IMR-90 (cell line): ENCODE results near the gene INF2. TPM values are rescaled to one million over a fixed set of nuclear protein-coding genes. Genes with fewer than 3 reads are reported as not detected.

Experiments
- ATAC-seq: fragments of 200-7000 bp; cut with Tn5 transposase; 2 replicates; pipeline ENCODE4 v1.9.1; 2020; ENCODE audit warnings: low read depth, mild to moderate bottlenecking, moderate library complexity
- BruUV-seq: library from RNA; stranded (reverse); fragments of 400-500 nt; replicated peaks from 2 replicates; lab custom pipeline; 2021; lab: Mats Ljungman, UMichigan
- CTCF ChIA-PET: fragments of 300-600 bp; formaldehyde crosslinking; extraction: SDS; loops from one replicate; lab custom pipeline; 2021; ENCODE audit warnings: antibody characterized with exemption; lab: Yijun Ruan, JAX
- POLR2A ChIA-PET: fragments of 300-600 bp; sonication (Branson Sonifier 250); formaldehyde crosslinking; loops from one replicate; lab custom pipeline; 2022; ENCODE audit warnings: antibody characterized with exemption; ENCODE audit not compliant: unreplicated experiment; lab: Charles Lee
- DNase-seq: peaks from one replicate; pipeline ENCODE4 v3.0.0; 2013
- H2AFZ ChIP-seq: replicated peaks from 2 replicates; pipeline ENCODE3; 2013; ENCODE audit warnings: low read length, mild to moderate bottlenecking; ENCODE audit not compliant: poor library complexity
- H2AK5ac ChIP-seq: 2 replicates; pipeline ENCODE4 v1.6.1; 2013; ENCODE audit warnings: low read depth, low read length, inconsistent platforms
- H2AK9ac ChIP-seq: replicated peaks from 2 replicates; pipeline ENCODE3; 2013; ENCODE audit warnings: mild to moderate bottlenecking, low read depth, low read length, moderate library complexity; ENCODE audit not compliant: poor library complexity
- H2BK120ac ChIP-seq: 2 replicates; pipeline ENCODE4 v1.6.1; 2013; ENCODE audit warnings: low read depth, low read length, inconsistent platforms
- H2BK15ac ChIP-seq: 3 replicates; pipeline ENCODE4 v1.6.1; 2013; ENCODE audit warnings: low read depth, low read length, inconsistent platforms
- H2BK20ac ChIP-seq: 2 replicates; pipeline ENCODE4 v1.6.1; 2013; ENCODE audit warnings: low read depth, mild to moderate bottlenecking, inconsistent platforms, low read length, moderate library complexity
- H2BK5ac ChIP-seq: 2 replicates; pipeline ENCODE4 v1.6.1; 2013; ENCODE audit warnings: mild to moderate bottlenecking, low read depth, low read length, inconsistent platforms; ENCODE audit not compliant: poor library complexity, severe bottlenecking
- H3K14ac ChIP-seq: replicated peaks from 2 replicates; pipeline ENCODE4 v1.6.1; 2013; ENCODE audit warnings: low read depth, low read length, inconsistent platforms
- H3K18ac ChIP-seq: 2 replicates; pipeline ENCODE4 v1.6.1; 2013; ENCODE audit warnings: low read depth, low read length, control low read depth
- H3K23ac ChIP-seq: 2 replicates; pipeline ENCODE4 v1.6.1; 2013; ENCODE audit warnings: low read depth, low read length, inconsistent platforms
- H3K27ac ChIP-seq: 2 replicates; pipeline ENCODE4 v1.5.1; 2013; ENCODE audit warnings: mild to moderate bottlenecking, control low read depth, low read length; ENCODE audit not compliant: insufficient read depth
- H3K27me3 ChIP-seq: 2 replicates; pipeline ENCODE4 v1.6.1; 2013; ENCODE audit warnings: low read length; ENCODE audit not compliant: control insufficient read depth, insufficient read depth
- H3K36me3 ChIP-seq: 2 replicates; pipeline ENCODE4 v1.6.1; 2013; ENCODE audit warnings: low read length, mixed read lengths; ENCODE audit not compliant: control insufficient read depth, insufficient read depth
- H3K4ac ChIP-seq: 2 replicates; pipeline ENCODE4 v1.6.1; 2013; ENCODE audit warnings: low read depth, low read length, inconsistent platforms
- H3K4me1 ChIP-seq: 2 replicates; pipeline ENCODE4 v1.6.1; 2013; ENCODE audit warnings: low read length, mixed read lengths; ENCODE audit not compliant: control insufficient read depth, insufficient read depth
- H3K4me2 ChIP-seq: 2 replicates; pipeline ENCODE4 v1.6.1; 2013; ENCODE audit warnings: low read depth, mild to moderate bottlenecking, control low read depth, low read length, moderate library complexity
- H3K4me3 ChIP-seq: 2 replicates; pipeline ENCODE4 v1.5.1; 2013; ENCODE audit warnings: low read depth, mild to moderate bottlenecking, control low read depth, low read length, moderate library complexity; ENCODE audit not compliant: insufficient read depth
- H3K56ac ChIP-seq: 2 replicates; pipeline ENCODE4 v1.6.1; 2013; ENCODE audit warnings: low read length, inconsistent platforms; ENCODE audit not compliant: insufficient read depth; ENCODE audit errors: extremely low read depth
- H3K79me1 ChIP-seq, 2 experiments: 2 replicates each; pipeline ENCODE4 v1.6.1; 2013; ENCODE audit warnings: low read length in 2 of 2, inconsistent platforms in 1 of 2, low read depth in 1 of 2
- H3K9ac ChIP-seq: 2 replicates; pipeline ENCODE4 v1.6.1; 2013; ENCODE audit warnings: low read depth, low read length, control low read depth
- H3K9me1 ChIP-seq: 2 replicates; pipeline ENCODE4 v1.6.1; 2013; ENCODE audit warnings: low read length, inconsistent platforms; ENCODE audit not compliant: insufficient read depth
- H3K9me3 ChIP-seq: 2 replicates; pipeline ENCODE4 v1.6.1; 2013; ENCODE audit warnings: low read length; ENCODE audit not compliant: control insufficient read depth, insufficient read depth
- H4K20me1 ChIP-seq: 2 replicates; pipeline ENCODE4 v1.6.1; 2013; ENCODE audit warnings: low read length, inconsistent platforms; ENCODE audit not compliant: insufficient read depth
- H4K5ac ChIP-seq: 2 replicates; pipeline ENCODE4 v1.6.1; 2013; ENCODE audit warnings: mild to moderate bottlenecking, low read depth, low read length, control low read depth
- H4K8ac ChIP-seq, 2 experiments: 2 replicates each; pipeline ENCODE4 v1.6.1; 2013; ENCODE audit warnings: low read depth in 2 of 2, low read length in 2 of 2, control low read depth in 1 of 2, inconsistent platforms in 1 of 2
- H4K91ac ChIP-seq: 2 replicates; pipeline ENCODE4 v1.6.1; 2013; ENCODE audit warnings: low read depth, low read length, inconsistent platforms; ENCODE audit not compliant: insufficient read depth
- MAFK ChIP-seq: IDR thresholded peaks from 2 replicates; pipeline ENCODE4 v1.6.1; 2012; ENCODE audit warnings: low read depth, low read length, improper control_type of control experiment
- POLR2A ChIP-seq: IDR thresholded peaks from 2 replicates; pipeline ENCODE4 v1.6.1; 2012; ENCODE audit warnings: mild to moderate bottlenecking, low read depth, low read length
- WGBS, 2 experiments: methylation state at CpG; one replicate each; pipeline versions ENCODE4 v1.1.5 to v1.1.7; 2013; ENCODE audit warnings: missing lambda C conversion rate in 2 of 2; ENCODE audit not compliant: insufficient read length in 1 of 2; ENCODE audit errors: extremely low coverage in 2 of 2; 5-methylcytosine and 5-hydroxymethylcytosine counted together
- dilution Hi-C: fragments of 300-500 bp; cut with HindIII; formaldehyde crosslinking; loops from one replicate; pipeline ENCODE4 v1.14.3; 2018; ENCODE audit warnings: low sequenced_read_pairs; ENCODE audit not compliant: unreplicated experiment
- in situ Hi-C: fragments of 300-500 bp; cut with MboI; formaldehyde crosslinking; loops from 3 replicates; pipeline ENCODE4 v1.14.3; 2019; ENCODE audit warnings: low sequenced_read_pairs, inconsistent platforms, mixed read lengths
- intact Hi-C: fragments of 100-400 bp; cut with micrococcal nuclease; formaldehyde crosslinking; loops from 2 replicates; pipeline ENCODE4 v1.10.0; 2022
- polyA plus RNA-seq, 3 experiments: library from polyadenylated mRNA; depleted of rRNA; stranded (reverse); fragments of >200 nt; gene quantifications; 2 replicates each; pipeline ENCODE4 v1.2.3, GENCODE V29; 2012; ENCODE audit warnings: low replicate concordance in 1 of 3
- total RNA-seq: library from RNA; depleted of rRNA; stranded (reverse); fragments of >200 nt; gene quantifications from 2 replicates; pipeline ENCODE4 v1.2.3, GENCODE V29; 2012

The INF2 gene
- total and polyA plus RNA-seq, 2 of the 4 experiments (the other 2 are of a cell fraction), result 16.8 to 62.1 TPM

GRCh38 chr14:104757681-104758392 is 68.4 kb downstream of the INF2 start (continued):
- no peak for TF ChIP-seq MAFK

GRCh38 chr14:104758981-104759969 is 69.9 kb downstream of the INF2 start:
- H3K79me1 ChIP-seq, result peaks cover 8 to 53% of the 10 kb centered on the region in 2 experiments; a peak in 2 of 4 replicates
- DNase-seq, result no peak
- H3K23ac ChIP-seq, result no peak overlapping the region
- H3K36me3 ChIP-seq, result peaks cover 39% of the 10 kb centered on the region
- H3K9ac ChIP-seq, result no peak overlapping the region
- no peaks in the 10 kb centered on the region for H3K9me1 ChIP-seq
- 88% methylated on average over 12 of the region's 30 CpGs; no CpG with 5 or more reads in 1 of the 2 experiments for WGBS, 2 experiments
- no peak overlapping the region for H2BK5ac ChIP-seq
- no peak overlapping the region for H3K4me3 ChIP-seq
- H3K56ac ChIP-seq, result no peak overlapping the region
- no peak overlapping the region for H3K18ac ChIP-seq
- no peak for TF ChIP-seq POLR2A
- H4K20me1 ChIP-seq, result peaks cover 45% of the 10 kb centered on the region
- H2BK120ac ChIP-seq, result no peak overlapping the region
- dilution Hi-C loops, result no loop called here
- no peak overlapping the region for H2BK15ac ChIP-seq
- ChIA-PET POLR2A (interaction anchor here (0.6 kb wide), 1 partner anchor 98 kb away, joined by 3 read pairs; no protein-coding TSS in a partner anchor), CTCF (no interaction called here)
- no peak overlapping the region for H2AK5ac ChIP-seq
- H3K27me3 ChIP-seq, result no peaks in the 10 kb centered on the region
- no peak overlapping the region for H3K14ac ChIP-seq
- in situ Hi-C loops, result no loop called here
- intact Hi-C loops, result no loop called here
- H3K9me3 ChIP-seq, result no peaks in the 10 kb centered on the region
- no peak overlapping the region for H4K5ac ChIP-seq
- no peak overlapping the region for H3K4me2 ChIP-seq
- no peak overlapping the region for H2AFZ ChIP-seq
- H2AK9ac ChIP-seq, result no peak overlapping the region
- no peak overlapping the region for H2BK20ac ChIP-seq
- no peak overlapping the region for H3K27ac ChIP-seq
- H4K91ac ChIP-seq, result no peak overlapping the region
- H3K4me1 ChIP-seq, result peaks cover 4% of the 10 kb centered on the region; the same call in 1 of the 2 replicates
- BruUV-seq, result no TSS peak
- ATAC-seq, result no peak
- H4K8ac ChIP-seq, result no peak overlapping the region
- H3K4ac ChIP-seq, result no peak overlapping the region
